Stimulated activated CD8-positive, alpha-beta memory T cell treated with anti-CD3 and anti-CD28 coated beads, Interleukin-12 subunit alpha, Interleukin-12 subunit beta, amount 100 ng/mL, for 24 hours (primary cell): ENCODE results near the gene ZNF385D.

Experiments
- DNase-seq: peaks from one replicate; pipeline ENCODE4 v3.0.0-alpha.2; 2020; ENCODE audit errors: extremely low read depth

Gene ZNF385D

GRCh38 chr3:21750080-21750696 is 822 bp downstream of the ZNF385D start:
- DNase-seq, result no peak

- no peak for DNase-seq
Measured at GRCh38 chr3:21747966-21748555, 2.9 kb downstream of the ZNF385D start.

GRCh38 chr3:21747376-21747775 is 3.6 kb downstream of the ZNF385D start:
- no peak for DNase-seq

- no peak for DNase-seq
Measured at GRCh38 chr3:21745966-21746365, 5.0 kb downstream of the ZNF385D start.

GRCh38 chr3:21744793-21745192 is 6.2 kb downstream of the ZNF385D start:
- DNase-seq, result no peak

GRCh38 chr3:21738935-21739702 is 11.9 kb downstream of the ZNF385D start:
- DNase-seq, result no peak

GRCh38 chr3:21738283-21738682 is 12.7 kb downstream of the ZNF385D start:
- no peak for DNase-seq

GRCh38 chr3:21734746-21735145 is 16.3 kb downstream of the ZNF385D start:
- DNase-seq, result no peak

- no peak for DNase-seq
Measured at GRCh38 chr3:21729888-21730459, 21.0 kb downstream of the ZNF385D start.

- DNase-seq, result no peak
Measured at GRCh38 chr3:21729331-21729730, 21.7 kb downstream of the ZNF385D start.

- no peak for DNase-seq
Measured at GRCh38 chr3:21722768-21723167, 28.2 kb downstream of the ZNF385D start.

- DNase-seq, result no peak
Measured at GRCh38 chr3:21722301-21722700, 28.7 kb downstream of the ZNF385D start.

- no peak for DNase-seq
Measured at GRCh38 chr3:21718943-21719591, 31.9 kb downstream of the ZNF385D start.

- no peak for DNase-seq
Measured at GRCh38 chr3:21718161-21718765, 32.7 kb downstream of the ZNF385D start.

GRCh38 chr3:21715662-21716061 is 35.3 kb downstream of the ZNF385D start:
- DNase-seq, result no peak

GRCh38 chr3:21705769-21706168 is 45.2 kb downstream of the ZNF385D start:
- DNase-seq, result no peak

GRCh38 chr3:21704796-21705195 is 46.2 kb downstream of the ZNF385D start:
- DNase-seq, result no peak

GRCh38 chr3:21703291-21703690 is 47.7 kb downstream of the ZNF385D start:
- no peak for DNase-seq

GRCh38 chr3:21697707-21698106 is 53.3 kb downstream of the ZNF385D start:
- no peak for DNase-seq

GRCh38 chr3:21694506-21694905 is 56.5 kb downstream of the ZNF385D start:
- no peak for DNase-seq

GRCh38 chr3:21691036-21691435 is 60.0 kb downstream of the ZNF385D start:
- no peak for DNase-seq

GRCh38 chr3:21682206-21682605 is 68.8 kb downstream of the ZNF385D start:
- DNase-seq, result no peak
